HTR-8/SVneo (cell line): ENCODE results near the gene ATP2B2.

Experiments used
- DNase-seq: peaks from one replicate; pipeline ENCODE4 v3.0.0; 2011; ENCODE audit warnings: low spot score, mixed read lengths; ENCODE audit not compliant: insufficient read length
- FAIRE-seq: peaks from 2 replicates; lab custom pipeline; 2011; peaks lifted over from hg19 to GRCh38; lab: Jason Lieb, UNC

ATP2B2 gene

DNA sequence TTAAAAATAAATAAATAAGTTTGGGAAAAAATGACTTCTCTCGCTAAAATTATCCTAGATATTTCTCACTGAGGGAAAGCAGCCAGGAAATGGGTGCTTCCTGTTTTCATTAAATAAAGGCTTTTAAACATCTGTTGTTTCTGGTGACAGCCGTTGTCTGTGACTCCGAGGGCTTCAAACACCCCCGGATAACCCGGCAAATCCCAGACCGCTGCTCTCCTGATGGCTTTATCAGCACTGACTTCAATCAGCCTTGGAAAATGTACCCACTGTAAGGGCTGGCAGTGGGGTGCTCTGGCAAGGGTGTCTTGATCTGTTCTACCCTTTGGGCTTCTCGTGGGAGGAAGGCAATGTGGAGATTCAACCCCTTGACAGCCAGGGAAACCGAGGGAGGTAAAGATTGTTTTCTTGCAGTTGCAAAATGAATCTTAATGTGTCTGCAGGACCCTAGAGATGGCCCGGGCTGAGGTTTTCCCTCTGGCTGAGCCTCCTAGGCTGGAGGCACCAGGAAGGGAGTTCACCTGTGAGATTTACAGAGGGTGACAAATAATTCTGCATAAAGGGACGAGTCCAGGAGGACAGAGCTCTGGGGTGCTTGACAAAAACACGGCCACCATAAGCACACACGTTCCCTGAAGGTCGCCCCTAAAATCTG is 150.9 kb downstream of the ATP2B2 start:
- FAIRE-seq (no peak), DNase-seq (no peak)

DNA sequence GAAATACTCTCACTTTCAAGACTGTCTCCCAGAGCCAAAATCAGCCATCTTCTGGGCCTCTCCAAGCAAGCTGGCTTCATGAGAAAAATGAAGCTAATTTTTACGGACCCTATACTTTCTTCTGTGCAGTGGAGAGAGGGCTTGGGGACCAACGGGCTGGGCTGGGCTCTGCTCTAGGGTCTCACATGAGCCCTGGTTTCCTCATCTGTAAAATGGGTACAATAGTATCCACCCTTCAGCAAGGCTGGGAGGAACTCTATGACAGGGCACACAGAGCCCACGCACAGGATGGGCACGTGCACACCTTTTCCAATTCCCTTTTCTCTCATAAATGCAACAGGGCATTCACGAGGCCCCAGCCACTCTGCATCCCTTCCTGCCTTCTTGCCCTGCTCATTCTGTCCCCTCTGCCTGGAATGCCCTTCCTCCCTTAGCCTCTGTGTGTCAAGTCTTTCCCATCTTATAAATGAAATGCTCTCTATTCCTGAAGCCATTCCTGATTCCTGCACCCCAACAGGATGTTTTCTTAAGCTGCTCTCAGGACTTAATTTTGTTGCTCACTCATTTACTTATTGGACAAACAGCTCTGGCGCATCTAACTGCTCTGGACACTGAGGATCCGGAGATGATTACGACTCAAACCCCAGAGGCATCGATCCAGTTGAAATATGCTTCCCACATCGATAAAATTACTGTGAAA is 151.6 kb downstream of the ATP2B2 start:
- DNase-seq = no peak
- no peak for FAIRE-seq

DNA sequence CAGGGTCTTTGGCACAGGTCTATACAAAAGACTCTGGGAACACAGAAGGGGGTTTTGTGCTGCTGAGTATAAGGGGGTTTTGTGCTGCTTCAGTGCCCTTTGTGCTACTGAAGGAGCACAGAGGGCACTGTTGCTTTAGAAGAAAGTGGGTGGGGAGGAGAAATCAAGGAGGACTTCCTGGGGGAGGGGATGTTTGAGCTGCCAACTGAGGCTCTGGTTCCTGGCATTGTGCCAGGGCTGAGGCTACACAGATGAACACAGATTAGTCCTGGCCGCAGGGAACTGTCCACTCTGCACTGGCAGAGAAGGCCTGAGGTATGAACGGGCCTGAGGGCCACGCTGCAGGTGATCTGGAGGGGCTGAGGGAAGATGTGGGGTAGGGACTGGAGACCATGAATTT is 152.2 kb downstream of the ATP2B2 start:
- FAIRE-seq (no peak), DNase-seq (no peak)

DNA sequence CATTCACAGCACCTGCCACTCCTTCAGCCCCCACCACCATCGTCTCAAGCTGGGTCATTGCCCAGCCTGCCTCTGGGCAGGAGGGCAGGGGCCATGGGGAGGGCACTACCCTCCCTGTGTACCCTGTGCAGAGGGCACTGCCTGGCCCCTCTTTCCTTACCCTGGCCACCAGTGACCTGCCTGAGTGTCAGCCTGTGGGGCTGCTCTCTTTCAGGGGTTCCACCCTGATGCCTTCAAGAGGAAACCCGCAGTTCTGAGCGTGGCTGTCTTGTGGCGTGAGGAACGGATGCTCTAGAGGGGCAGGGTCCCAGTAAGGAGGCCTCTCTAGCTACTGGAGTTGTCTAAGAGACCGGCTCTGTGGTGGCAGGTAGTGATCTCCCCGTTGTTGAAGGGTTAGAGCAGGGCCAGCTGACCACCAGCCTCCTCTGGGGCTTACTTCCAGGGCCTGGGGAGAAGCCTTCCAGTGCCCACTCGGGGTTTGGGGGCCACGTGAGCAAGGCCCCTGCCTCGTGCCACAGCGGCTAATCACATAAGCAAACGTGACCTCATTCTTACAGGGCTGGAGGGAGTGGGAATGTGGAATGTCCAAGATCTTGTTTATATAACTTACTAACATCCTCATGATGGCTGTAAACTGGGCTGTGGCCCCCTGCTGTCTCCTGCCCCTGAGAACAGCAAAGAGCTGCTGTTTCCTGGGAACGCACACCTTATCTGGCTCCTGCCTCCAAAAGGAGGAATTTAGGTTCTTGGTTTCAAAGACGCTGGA is 153.1 kb downstream of the ATP2B2 start:
- DNase-seq = peak; percentile 48
- no peak for FAIRE-seq

DNA sequence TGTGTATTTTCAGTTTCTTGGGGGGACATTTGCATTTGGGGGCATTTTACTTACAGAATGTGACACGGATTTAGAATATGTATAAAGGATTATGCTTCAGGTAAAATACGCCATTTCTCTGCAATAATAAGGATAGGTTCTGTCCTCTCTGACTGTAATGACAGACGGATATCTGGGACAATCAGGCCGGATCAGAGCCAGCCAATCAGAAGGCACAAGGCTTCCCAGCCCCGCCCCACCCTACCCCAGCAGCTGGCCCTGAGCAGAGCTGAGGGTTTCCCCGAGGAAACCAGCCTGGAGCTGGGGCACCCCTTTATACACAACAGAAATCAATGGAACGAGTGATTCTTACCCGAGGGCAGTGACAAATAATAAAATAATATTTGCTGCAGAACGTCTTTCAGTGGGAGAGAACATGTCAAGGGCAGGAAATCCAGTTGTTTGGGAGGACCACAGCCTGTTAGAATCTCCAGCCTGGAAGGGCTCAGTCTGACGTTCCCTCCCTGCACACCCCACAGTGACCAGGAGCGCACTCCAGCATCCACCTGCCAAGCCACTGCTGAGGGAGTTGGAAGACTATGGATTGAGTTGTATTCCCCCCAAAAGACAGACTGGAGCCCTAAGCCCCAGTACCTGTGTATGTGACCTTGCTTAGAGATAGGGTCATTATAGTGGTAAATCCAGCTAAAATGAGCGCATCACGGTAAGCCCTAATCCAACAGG is 154.2 kb downstream of the ATP2B2 start:
- no peak for DNase-seq
- no peak for FAIRE-seq

DNA sequence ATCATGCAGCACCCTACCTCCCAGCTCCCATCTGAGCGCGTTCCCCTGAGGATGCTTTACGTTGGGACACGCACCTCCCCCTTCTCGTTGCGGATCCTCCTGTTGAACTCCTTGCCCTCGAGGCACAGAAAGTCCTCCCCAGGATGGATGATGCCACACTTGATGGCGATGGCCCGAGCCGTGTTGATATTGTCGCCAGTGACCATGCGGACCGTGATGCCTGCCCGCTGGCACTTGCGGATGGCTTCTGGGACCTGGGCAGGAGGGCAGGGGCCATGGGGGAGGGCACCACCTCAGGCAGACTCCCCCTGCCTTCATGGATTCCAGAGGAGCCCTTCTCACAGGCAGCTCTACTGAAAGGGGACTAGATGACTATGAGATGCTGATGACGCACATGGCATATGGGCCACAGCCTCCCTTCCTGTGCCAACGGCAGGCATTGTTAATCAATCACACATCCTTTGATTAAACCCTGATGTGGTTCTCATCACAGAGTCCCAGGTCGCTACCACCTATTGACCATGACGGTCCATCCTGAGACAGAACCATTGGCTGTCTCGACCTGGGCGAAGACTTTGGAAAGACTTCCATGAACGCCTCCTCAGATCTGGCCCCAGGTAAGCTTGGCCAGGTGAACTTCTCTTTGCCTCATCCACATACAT is 154.9 kb downstream of the ATP2B2 start:
- FAIRE-seq (no peak), DNase-seq (no peak)

DNA sequence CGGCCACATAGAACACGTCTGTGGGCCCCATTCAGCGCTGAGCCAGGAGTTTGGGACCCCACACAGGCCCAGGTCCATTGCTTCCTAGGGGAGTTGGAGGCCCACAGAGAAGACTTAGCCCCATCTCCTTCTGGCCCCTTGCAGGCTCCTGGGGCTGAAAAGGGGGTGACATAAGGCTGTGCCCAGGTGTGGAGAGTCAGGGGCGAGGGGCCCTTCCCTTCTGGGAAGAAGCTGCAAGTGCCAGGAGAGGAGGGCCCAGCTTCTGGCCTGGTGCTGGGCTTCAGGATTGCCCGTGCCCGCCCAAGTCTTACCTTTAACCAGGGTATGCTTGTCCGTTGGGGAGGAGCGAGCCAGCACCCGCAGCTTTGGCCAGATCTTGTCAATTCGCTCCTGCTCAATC is 155.6 kb downstream of the ATP2B2 start:
- no peak for DNase-seq
- FAIRE-seq = no peak

DNA sequence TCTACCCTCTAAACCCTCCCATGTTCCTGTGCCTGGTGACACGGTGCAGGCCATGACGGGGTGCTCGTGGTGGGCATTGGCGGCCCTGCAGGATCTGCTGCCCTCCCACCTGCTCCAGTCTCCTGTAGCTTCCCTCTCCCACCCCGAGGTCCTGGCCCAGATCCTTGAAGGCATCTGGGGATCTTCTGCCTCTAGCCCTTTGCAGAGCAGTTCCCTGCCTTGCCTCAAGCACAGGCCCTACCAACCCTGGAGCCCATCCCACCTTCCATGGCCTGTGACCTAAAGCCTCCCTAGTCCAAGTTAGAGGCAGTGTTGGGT is 157.0 kb downstream of the ATP2B2 start:
- no peak for FAIRE-seq
- no peak for DNase-seq

DNA sequence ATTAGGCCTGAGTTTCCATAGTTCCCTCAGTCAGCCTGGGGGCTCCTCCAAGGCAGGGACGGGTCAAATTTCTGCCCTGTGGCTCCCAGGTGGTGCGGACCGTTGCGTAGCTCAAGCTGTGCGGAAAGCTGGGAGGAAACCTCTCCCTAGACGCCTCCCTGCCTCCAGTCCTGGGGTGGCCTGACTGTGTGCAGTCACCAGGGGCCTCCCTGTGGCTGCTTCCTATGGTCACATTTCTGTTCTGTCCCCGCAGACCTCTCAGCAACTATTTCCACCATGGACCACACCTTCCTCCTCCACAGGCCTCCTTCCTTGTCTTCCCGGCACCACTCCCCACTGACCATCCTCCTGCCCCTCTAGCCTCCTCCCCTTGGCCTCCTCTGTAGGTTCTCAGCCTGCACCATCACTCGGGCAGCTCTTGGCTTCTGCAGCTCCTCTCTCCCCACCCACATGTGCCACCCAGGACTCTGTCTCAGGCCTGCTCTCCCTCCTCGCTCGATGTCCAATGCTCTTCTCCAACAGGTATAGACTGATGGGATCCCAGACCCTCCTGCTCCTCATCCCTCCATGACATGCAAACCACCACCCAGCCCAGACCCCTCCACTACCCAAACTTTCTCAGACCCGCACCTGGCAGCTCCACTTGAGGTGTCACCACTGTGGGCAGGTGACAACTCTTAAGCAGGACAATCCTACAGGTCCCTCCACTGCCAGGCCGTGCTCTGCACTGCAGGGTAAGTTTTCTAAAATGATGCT is 157.6 kb downstream of the ATP2B2 start:
- DNase-seq (no peak), FAIRE-seq (no peak)

DNA sequence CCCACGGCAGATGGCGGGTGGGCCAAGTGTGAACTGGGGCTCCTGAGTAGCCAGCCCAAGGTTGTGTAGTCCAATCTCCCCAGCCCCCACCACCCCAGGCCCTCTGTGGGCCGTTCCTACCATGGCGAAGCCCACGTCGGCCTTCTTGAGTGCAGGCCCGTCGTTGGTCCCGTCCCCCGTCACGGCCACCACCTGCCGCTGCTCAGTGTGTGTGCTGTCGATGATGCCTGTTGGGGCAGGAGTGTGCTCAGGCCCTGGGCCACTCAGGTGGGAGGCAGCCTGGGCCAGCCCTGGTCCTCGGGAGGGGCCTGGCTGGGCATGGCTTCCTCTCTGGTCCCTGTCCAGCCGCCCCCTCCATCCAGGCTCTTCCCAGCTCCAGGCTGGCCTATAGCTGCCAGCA is 159.5 kb downstream of the ATP2B2 start:
- FAIRE-seq = no peak

DNA sequence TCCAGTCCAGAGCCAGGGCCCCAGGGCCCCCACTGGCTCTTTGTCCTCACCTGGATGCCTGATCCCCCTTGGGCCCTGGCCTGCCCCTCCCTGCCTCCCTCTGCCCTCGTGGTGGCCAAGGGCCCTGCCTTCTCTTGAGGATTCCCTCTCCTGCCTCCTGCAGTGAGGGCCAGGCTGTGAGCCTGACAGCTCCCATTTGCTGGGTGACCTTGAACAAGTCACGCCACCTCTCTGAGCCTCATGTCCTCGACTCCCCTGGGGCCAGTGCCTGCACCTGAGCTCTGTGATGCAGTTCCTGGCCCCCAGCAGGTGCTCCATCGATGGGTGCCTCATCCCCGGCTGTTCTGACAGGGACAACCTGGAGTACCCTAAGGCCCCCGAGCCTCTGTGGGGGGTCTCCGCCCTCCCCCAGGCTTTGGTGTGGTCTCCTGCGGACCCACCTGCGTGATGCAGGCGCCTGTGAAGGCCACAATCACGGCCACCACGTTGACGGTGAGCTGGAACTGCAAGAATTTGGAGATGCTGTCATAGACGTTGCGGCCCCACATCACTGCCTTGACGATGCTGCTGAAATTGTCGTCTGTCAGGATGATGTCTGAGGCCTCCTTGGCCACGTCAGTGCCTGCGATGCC is 160.3 kb downstream of the ATP2B2 start:
- FAIRE-seq (no peak), DNase-seq (no peak)

More for the DNA sequence above, 159.5 kb downstream of the ATP2B2 start:
- no peak for DNase-seq

DNA sequence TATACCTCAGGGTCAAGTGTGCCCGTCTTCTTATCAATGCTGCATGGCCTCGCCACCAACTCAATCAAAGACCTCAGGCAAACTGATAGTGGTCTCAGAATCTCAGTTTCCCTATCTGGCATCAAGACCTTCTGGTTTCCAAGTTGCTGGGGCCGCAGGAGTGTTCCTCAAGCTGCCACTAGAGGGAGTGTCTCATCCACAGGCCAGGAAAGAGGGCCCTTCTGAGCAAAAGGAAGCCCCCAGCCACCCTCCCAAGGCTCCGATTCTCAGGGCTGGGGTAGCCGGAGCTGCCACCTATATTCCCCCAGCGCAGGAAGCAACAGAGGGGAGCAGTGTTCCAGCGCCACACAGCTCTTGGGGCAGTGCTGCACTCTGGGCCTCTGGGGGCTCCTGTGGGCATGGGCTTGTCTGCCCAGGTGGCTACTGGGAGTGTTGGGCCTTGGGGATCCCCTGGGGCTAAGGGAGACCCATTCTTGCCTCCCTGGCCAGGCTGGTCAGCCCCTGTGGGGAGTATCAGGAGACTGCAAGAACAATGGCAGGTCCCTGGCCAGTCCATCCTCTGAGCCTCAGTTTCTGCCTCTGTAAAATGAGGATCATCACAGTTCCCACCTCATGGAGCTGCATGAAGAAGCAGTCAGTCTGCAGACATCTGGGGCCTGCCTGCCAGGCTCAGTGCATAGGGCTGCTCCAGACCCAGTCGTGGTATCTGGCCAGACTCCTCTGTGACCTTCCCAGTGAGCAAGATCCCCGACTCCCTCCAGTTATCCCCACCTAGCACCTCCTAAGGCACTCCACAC is 161.0 kb downstream of the ATP2B2 start:
- peak; percentile 57 for DNase-seq
- no peak for FAIRE-seq

DNA sequence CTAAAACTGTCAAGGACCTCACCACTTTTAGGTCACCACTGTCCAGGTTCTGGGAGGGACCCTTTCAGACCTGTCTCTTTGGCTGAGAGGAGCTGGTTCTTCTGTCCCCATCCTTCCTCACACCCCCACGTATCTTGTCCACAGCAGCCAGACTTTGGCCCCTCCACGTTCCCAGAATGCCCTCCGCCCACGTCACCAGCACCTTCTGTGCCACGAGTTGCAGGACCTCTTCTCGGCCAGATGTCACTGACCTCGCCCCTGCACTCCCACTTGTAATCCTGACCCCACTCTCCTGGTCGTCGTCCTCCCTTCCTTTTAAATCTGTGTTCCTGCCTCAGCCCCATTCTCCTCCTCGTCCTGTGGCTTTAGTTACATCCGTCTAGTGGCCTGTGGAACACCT is 161.9 kb downstream of the ATP2B2 start:
- DNase-seq (no peak), FAIRE-seq (no peak)

DNA sequence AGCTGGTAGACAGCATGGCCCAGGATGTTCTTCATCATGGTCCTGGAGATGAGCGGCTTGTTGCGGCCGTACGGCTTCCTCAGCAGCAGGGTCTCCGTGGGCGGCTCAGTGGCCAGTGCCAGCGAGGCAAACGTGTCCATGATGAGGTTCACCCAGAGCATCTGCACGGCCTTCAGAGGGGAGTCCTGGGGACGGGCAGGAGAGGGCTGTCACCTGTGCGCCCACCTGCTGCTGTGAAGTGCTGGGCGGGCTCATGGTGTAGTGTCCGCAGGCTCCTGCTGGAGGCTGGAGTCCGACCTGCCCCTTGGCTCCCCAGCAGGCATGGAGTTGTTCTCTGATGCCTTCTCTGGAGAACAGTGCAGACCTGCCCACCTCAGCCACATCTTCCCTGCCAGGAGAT is 162.6 kb downstream of the ATP2B2 start:
- FAIRE-seq (no peak), DNase-seq (no peak)

DNA sequence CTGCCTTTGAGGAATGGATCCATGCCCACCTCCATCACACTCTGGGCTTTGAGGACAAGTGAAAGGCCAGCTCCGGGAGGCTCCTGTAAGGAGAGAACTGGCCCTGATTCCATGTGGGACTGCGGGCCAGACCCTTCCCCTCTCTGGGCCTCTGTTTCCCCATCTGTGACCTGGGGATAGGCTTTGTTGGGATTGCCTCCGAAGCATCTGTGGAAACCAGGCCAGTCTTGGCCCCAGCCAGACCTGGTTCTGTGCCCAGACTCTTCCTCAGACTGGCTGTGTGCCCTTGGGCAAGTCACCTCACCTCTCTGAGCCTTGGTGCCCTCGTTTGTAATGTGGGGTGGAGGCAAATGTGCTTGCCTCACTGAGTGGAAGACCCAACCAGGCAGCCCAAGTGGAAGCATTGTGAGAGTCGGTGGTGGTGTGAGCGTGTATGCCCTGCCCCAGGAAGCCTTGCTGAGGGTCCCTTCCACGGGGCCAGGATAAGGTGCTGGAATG is 163.4 kb downstream of the ATP2B2 start:
- FAIRE-seq (no peak), DNase-seq (no peak)

DNA sequence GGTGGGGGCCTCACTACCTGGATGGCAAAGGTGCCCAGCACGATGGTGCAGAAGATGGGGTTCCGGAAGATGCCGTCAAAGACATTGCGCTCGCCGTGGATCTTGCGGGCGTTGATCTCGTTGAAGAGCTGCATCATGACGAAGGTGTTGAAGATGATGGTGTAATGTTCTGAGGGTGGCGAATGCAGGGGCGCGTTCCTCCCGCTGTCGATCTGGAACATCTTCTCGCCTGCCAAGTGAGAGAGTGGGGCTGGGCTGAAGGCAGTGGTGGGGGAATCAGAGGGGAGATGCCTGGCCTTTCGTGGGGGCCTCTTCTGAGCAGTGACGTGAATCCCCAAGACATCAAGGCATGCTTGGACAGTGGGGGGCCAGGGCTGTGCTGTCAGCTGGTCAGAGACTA is 164.9 kb downstream of the ATP2B2 start:
- FAIRE-seq (no peak), DNase-seq (no peak)

DNA sequence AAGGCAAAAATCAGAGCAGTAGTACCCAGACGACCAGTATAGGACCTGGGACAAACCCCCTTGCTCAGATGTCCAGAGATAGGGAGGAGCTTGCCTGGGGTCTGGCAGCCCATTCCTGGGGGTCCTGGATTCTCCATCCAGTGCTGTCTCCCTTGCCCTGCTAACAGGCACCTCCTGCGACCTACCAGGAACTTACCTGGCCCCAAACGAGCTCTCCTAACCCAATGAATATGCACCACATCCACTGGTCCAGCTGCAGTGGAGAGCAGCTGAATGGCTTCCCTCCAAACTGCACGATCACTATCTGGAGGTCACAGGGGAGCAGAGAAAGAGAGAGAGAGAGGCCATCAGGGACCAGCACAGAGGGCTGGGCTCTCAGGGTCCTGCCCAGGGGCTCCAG is 165.3 kb downstream of the ATP2B2 start:
- DNase-seq = no peak

DNA sequence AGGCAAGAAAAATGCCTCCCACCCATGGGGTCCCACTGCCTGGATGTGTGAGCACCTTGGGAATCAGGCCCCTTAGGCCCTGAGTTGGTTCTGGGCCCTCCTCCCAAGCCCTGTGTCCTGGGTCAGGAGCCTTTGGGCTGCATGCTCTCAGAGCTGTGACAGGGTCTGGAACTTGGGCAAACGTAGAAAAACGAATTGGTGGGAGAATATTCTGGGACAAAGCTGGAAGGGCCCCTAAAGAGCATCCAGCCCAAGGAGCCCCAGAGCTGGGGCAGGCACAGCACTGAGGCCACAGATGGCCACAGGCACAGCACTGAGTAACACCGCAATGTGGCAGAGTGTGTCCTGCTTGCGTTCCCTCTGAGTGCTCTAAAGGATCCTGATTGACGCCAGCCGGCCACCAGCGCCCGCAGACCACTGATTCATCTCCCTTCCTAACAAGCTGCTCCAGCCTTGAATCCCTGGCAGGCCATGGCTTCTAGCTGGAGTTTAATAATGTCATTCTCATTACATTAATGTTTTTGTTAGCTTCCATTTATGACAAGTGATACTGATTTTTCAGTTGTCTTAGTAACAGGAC is 165.9 kb downstream of the ATP2B2 start:
- FAIRE-seq = no peak
- no peak for DNase-seq

More for the DNA sequence above, 165.3 kb downstream of the ATP2B2 start:
- FAIRE-seq = no peak
